A549 (cell line): ENCODE measurements around the gene ELAPOR1.

Source experiments
- BHLHE40 ChIP-seq: IDR thresholded peaks from 2 replicates; pipeline ENCODE4 v1.6.1; 2012; ENCODE audit warnings: low read depth, low read length, inconsistent platforms
- CTCF ChIP-seq: fragments of >200 bp; sonication (Bioruptor Twin); formaldehyde crosslinking; IDR thresholded peaks from 3 replicates; pipeline ENCODE4 v1.5.1; 2016
- FOSB ChIP-seq: fragments of 250-450 bp; sonication (Bioruptor Pico); IDR thresholded peaks from 2 replicates; pipeline ENCODE4 v1.5.0; 2020; ENCODE audit warnings: mild to moderate bottlenecking, moderate library complexity
- POLR2A ChIP-seq: IDR thresholded peaks from 2 replicates; pipeline ENCODE4 v1.6.1; 2012; ENCODE audit warnings: mild to moderate bottlenecking, low read length
- POLR2AphosphoS2 ChIP-seq: conservative IDR thresholded peaks from 2 replicates; pipeline ENCODE4 v1.6.1; 2012; ENCODE audit warnings: low read length, improper control_type of control experiment, inconsistent platforms
- SMC3 ChIP-seq: fragments of >200 bp; sonication (Bioruptor Twin); formaldehyde crosslinking; IDR thresholded peaks from 3 replicates; pipeline ENCODE4 v1.6.1; 2018; ENCODE audit warnings: inconsistent platforms

GRCh38 chr1:109113590-109114341 lies at the start of gene ELAPOR1:
- no peak for TF ChIP-seq FOSB (CRISPR knock-in tag)
- TF ChIP-seq POLR2A = no peak
- TF ChIP-seq SMC3 = no peak
- TF ChIP-seq CTCF = no peak
- no peak for TF ChIP-seq POLR2AphosphoS2
- TF ChIP-seq BHLHE40 = no peak
